GM23338 (cell line): ENCODE data around the gene ESM1. TPM values are rescaled to one million over a fixed set of nuclear protein-coding genes. Genes with fewer than 3 reads are reported as not detected.

Experiments used
- ATAC-seq: fragments of 200-7000 bp; cut with Tn5 transposase; 3 replicates; pipeline ENCODE4 v1.9.1; 2020
- DNase-seq: peaks from one replicate; pipeline ENCODE4 v3.0.0-alpha.2; 2015; ENCODE audit warnings: low spot score
- H2AFZ ChIP-seq: fragments of 200-600 bp; sonication (generic); 2 replicates; pipeline ENCODE4 v1.8.0; 2016; ENCODE audit warnings: antibody characterized with exemption, mild to moderate bottlenecking, moderate library complexity
- H3F3A ChIP-seq: fragments of 200-600 bp; sonication (generic); replicated peaks from 2 replicates; pipeline ENCODE4 v1.8.0; 2017; ENCODE audit warnings: antibody characterized with exemption, mixed run types, low read depth
- H3K27ac ChIP-seq: fragments of 200-600 bp; sonication (generic); 2 replicates; pipeline ENCODE4 v1.6.1; 2016; ENCODE audit warnings: low read depth
- H3K27me3 ChIP-seq: fragments of 200-600 bp; sonication (generic); 2 replicates; pipeline ENCODE4 v1.8.0; 2016; ENCODE audit warnings: mild to moderate bottlenecking, mixed run types, moderate library complexity; ENCODE audit not compliant: insufficient read depth
- H3K36me3 ChIP-seq: fragments of 200-600 bp; sonication (generic); 2 replicates; pipeline ENCODE4 v1.8.0; 2016; ENCODE audit warnings: mild to moderate bottlenecking; ENCODE audit not compliant: insufficient read depth
- H3K4me1 ChIP-seq: fragments of 200-600 bp; sonication (generic); 2 replicates; pipeline ENCODE4 v1.8.0; 2016; ENCODE audit warnings: mild to moderate bottlenecking, moderate library complexity; ENCODE audit not compliant: insufficient read depth
- H3K4me2 ChIP-seq: fragments of 200-600 bp; sonication (generic); 2 replicates; pipeline ENCODE4 v1.7.1; 2017; ENCODE audit warnings: mixed run types
- H3K4me3 ChIP-seq: fragments of 200-600 bp; sonication (generic); 2 replicates; pipeline ENCODE4 v1.6.1; 2016; ENCODE audit warnings: mixed run types
- H3K79me2 ChIP-seq: fragments of 200-600 bp; sonication (generic); replicated peaks from 2 replicates; pipeline ENCODE4 v1.8.0; 2017; ENCODE audit warnings: mild to moderate bottlenecking; ENCODE audit not compliant: insufficient read depth
- H3K9me2 ChIP-seq: fragments of 200-600 bp; sonication (generic); 2 replicates; pipeline ENCODE4 v1.8.0; 2017; ENCODE audit not compliant: insufficient read depth
- H4K20me1 ChIP-seq: fragments of 200-600 bp; sonication (generic); replicated peaks from 2 replicates; pipeline ENCODE4 v1.8.0; 2017; ENCODE audit warnings: mild to moderate bottlenecking; ENCODE audit not compliant: insufficient read depth
- H3K27ac Mint-ChIP-seq: 2 replicates; pipeline ENCODE4 v1.8.0; 2020; ENCODE audit warnings: inconsistent platforms, mild to moderate bottlenecking, moderate library complexity, mixed read lengths
- H3K27me3 Mint-ChIP-seq: 3 replicates; pipeline ENCODE4 v1.8.0; 2022; ENCODE audit warnings: low read depth, mild to moderate bottlenecking, moderate library complexity, mixed read lengths, inconsistent platforms; ENCODE audit not compliant: insufficient read depth, poor library complexity
- H3K36me3 Mint-ChIP-seq: 3 replicates; pipeline ENCODE4 v1.8.0; 2021; ENCODE audit warnings: low read depth, mild to moderate bottlenecking, inconsistent platforms, moderate library complexity, mixed read lengths
- H3K4me1 Mint-ChIP-seq: 3 replicates; pipeline ENCODE4 v1.8.0; 2020; ENCODE audit warnings: mild to moderate bottlenecking, inconsistent platforms, mixed read lengths
- H3K4me3 Mint-ChIP-seq: 3 replicates; pipeline ENCODE4 v1.8.0; 2021; ENCODE audit warnings: moderate library complexity, mild to moderate bottlenecking, inconsistent platforms, mixed read lengths
- H3K9me3 Mint-ChIP-seq: 3 replicates; pipeline ENCODE4 v1.8.0; 2020; ENCODE audit warnings: moderate library complexity, mild to moderate bottlenecking, inconsistent platforms, mixed read lengths
- NANOG ChIP-seq: IDR thresholded peaks from 2 replicates; pipeline ENCODE4 v1.6.1; 2016; ENCODE audit warnings: antibody characterized with exemption, borderline replicate concordance
- REST ChIP-seq: IDR thresholded peaks from one replicate; pipeline ENCODE4 v1.6.1; 2018; ENCODE audit warnings: antibody characterized with exemption; ENCODE audit not compliant: unreplicated experiment
- ZNF462 ChIP-seq: fragments of 250-450 bp; sonication (Bioruptor Pico); IDR thresholded peaks from 2 replicates; pipeline ENCODE4 v1.5.0; 2020; ENCODE audit warnings: mild to moderate bottlenecking, moderate library complexity
- polyA plus RNA-seq: library from polyadenylated mRNA; unstranded; fragments of >200 nt; fragmentation: Nextera tagmentation; extraction: Ambion mirVana; gene quantifications from 2 replicates; pipeline ENCODE4 v1.2.1, GENCODE V29; 2016
- total RNA-seq: library from RNA; depleted of rRNA; stranded (reverse); fragments of >200 nt; shearing (Covaris generic); gene quantifications from 2 replicates; pipeline ENCODE4 v1.2.3, GENCODE V29; 2014

Gene ESM1
- total and polyA plus RNA-seq, 2 experiments from 2014 or later = 0.14 TPM; not detected in 1

- Mint-ChIP-seq H3K4me1 (peaks cover 6% of the 10 kb centered on the region; the same call in 2 of the 3 replicates), H3K9me3 (0 out of 3 replicates have a peak, but pooled peaks cover 3% of the 10 kb centered on the region), H3K4me3 (no peak overlapping the region), H3K27ac (no peak overlapping the region), H3K36me3 (no peaks in the 10 kb centered on the region), H3K27me3 (peaks cover 3% of the 10 kb centered on the region)
- Histone ChIP-seq H3F3A (no peaks in the 10 kb centered on the region), H3K36me3 (no peaks in the 10 kb centered on the region), H3K27ac (no peak overlapping the region), H3K79me2 (no peaks in the 10 kb centered on the region), H3K4me1 (peaks cover 10% of the 10 kb centered on the region), H3K27me3 (no peaks in the 10 kb centered on the region), H3K4me2 (no peak overlapping the region), H3K9me2 (no peaks in the 10 kb centered on the region; the same call in 1 of the 2 replicates), H2AFZ (no peak overlapping the region), H3K4me3 (no peak overlapping the region), H4K20me1 (no peaks in the 10 kb centered on the region)
- ATAC-seq = no peak
- TF ChIP-seq ZNF462 (CRISPR knock-in tag) (no peak), REST (no peak), NANOG (no peak)
- DNase-seq = no peak
Measured at GRCh38 chr5:55022450-55022849, 37.1 kb upstream of the ESM1 start.
